SKM-1 treated with dmso at 0.1 percent for 144 hours (cell line): ENCODE results near the gene ZW10.
"Not testable (repeated sequence)": the region's sequence is repeated elsewhere in the genome, so short reads cannot be mapped to it uniquely, and the experiment has no call there.

Experiments used
- DNase-seq: peaks from one replicate; lab custom pipeline; 2025; ENCODE audit not compliant: unreplicated experiment; lab: John Stamatoyannopoulos, UW

The ZW10 gene

GRCh38 chr11:113773416-113774173, at the start of gene ZW10:
Gene ZW10, minus strand, starts transcription at chr11:113773692. Its CDS starts 26 bp downstream, at chr11:113773666.
- peak; percentile 92 for DNase-seq

- DNase-seq, result no peak
Observed at GRCh38 chr11:113818426-113818825, 44.9 kb upstream of the ZW10 start.

- no peak for DNase-seq
Observed at GRCh38 chr11:113817626-113818025, 44.1 kb upstream of the ZW10 start.

- no peak for DNase-seq
Observed at GRCh38 chr11:113817162-113817561, 43.7 kb upstream of the ZW10 start.

GRCh38 chr11:113814181-113814580, 40.7 kb upstream of the ZW10 start:
- no peak for DNase-seq

- no peak for DNase-seq
Observed at GRCh38 chr11:113808931-113809330, 35.4 kb upstream of the ZW10 start.

- peak; percentile 11 for DNase-seq
Observed at GRCh38 chr11:113806406-113806805, 32.9 kb upstream of the ZW10 start.

- DNase-seq, result no peak
Observed at GRCh38 chr11:113805640-113806039, 32.1 kb upstream of the ZW10 start.

GRCh38 chr11:113802621-113803020, 29.1 kb upstream of the ZW10 start:
- DNase-seq, result no peak

GRCh38 chr11:113796663-113797259, 23.3 kb upstream of the ZW10 start:
- peak; percentile 35 for DNase-seq

- DNase-seq, result no peak
Observed at GRCh38 chr11:113789675-113790320, 16.3 kb upstream of the ZW10 start.

GRCh38 chr11:113789016-113789415, 15.5 kb upstream of the ZW10 start:
- DNase-seq, result not testable (repeated sequence)

GRCh38 chr11:113782134-113782533, 8.6 kb upstream of the ZW10 start:
- DNase-seq, result no peak

GRCh38 chr11:113781682-113782081, 8.2 kb upstream of the ZW10 start:
- DNase-seq, result no peak

GRCh38 chr11:113779496-113779895, 6.0 kb upstream of the ZW10 start, which contains the start of gene CLDN25:
Gene CLDN25, plus strand, starts transcription at chr11:113779796. Its CDS starts 0 bp downstream, at chr11:113779796.
- DNase-seq, result no peak

- no peak for DNase-seq
Observed at GRCh38 chr11:113778111-113778910, 4.8 kb upstream of the ZW10 start.

GRCh38 chr11:113774174-113774503, 647 bp upstream of the ZW10 start:
- DNase-seq, result no peak

GRCh38 chr11:113773092-113773415, 438 bp downstream of the ZW10 start:
- no peak for DNase-seq

- no peak for DNase-seq
Observed at GRCh38 chr11:113771964-113772363, 1.5 kb downstream of the ZW10 start.

- no peak for DNase-seq
Observed at GRCh38 chr11:113764527-113765219, 8.8 kb downstream of the ZW10 start.

- not testable (repeated sequence) for DNase-seq
Observed at GRCh38 chr11:113763040-113763439, 10.5 kb downstream of the ZW10 start.
